ENCODE data around the gene MTCL1.

Gene MTCL1

DNA sequence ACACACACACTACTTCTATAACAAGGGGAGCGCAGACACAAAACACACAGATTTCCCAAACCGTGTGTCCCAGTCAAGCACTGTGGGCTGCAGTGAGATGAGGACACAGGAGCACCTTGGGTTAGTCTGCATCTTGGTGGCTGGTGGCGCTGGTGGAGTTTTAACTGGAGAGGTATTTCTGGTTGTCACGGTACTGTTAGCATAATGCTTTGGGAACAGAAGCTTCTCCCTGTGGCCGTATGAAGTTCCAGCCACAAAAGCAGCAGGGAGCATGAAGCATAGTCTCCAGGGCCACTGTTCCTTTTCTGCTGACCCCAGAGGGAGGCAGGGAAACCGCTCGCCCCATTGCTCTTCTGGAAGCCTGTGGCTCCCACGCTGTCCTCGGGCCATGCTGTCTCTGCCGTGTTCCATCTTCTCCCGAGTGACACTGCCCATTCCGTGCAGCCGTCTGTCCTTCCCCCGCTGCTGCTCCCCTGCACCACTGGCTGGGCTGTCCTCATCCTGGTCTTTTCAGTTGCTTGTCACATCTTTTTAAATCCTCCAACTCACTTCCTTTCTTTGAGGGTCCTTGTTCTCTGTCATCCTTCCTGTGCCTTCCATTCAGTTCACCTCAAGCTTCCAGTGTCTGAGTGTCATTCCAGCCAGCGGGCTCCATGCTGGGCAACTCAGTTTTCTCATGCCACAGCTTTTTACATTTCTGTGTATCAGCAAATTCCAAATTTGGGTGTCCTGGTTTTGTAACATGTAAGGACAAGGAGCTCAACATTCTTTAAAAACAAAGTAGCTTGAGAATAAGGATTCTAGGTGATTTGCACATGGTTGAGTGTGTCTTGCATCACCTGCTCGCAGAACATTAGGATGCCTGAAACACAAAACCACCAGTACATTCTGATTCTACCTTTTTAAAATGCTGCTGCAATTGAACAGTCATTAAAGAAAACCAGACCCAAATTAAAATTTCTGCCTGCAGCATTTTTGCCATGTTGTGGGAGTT lies 125.0 kb downstream of the MTCL1 start:
- TF ChIP-seq FOXP2 (optimal IDR thresholded peaks at IDR 0.05; ENCODE audit: borderline replicate concordance, extremely low read depth, extremely low read length, insufficient read depth) (no peak), TAF1 (IDR thresholded peaks at IDR 0.05; ENCODE audit: borderline replicate concordance, insufficient read depth, low read length) (no peak), SIN3A (IDR thresholded peaks at IDR 0.05; ENCODE audit: borderline replicate concordance, insufficient read depth, low read length) (no peak), POLR2AphosphoS5 (IDR thresholded peaks at IDR 0.05; ENCODE audit: low read depth, low read length) (no peak)
- TF ChIP-seq, protein P1, sequence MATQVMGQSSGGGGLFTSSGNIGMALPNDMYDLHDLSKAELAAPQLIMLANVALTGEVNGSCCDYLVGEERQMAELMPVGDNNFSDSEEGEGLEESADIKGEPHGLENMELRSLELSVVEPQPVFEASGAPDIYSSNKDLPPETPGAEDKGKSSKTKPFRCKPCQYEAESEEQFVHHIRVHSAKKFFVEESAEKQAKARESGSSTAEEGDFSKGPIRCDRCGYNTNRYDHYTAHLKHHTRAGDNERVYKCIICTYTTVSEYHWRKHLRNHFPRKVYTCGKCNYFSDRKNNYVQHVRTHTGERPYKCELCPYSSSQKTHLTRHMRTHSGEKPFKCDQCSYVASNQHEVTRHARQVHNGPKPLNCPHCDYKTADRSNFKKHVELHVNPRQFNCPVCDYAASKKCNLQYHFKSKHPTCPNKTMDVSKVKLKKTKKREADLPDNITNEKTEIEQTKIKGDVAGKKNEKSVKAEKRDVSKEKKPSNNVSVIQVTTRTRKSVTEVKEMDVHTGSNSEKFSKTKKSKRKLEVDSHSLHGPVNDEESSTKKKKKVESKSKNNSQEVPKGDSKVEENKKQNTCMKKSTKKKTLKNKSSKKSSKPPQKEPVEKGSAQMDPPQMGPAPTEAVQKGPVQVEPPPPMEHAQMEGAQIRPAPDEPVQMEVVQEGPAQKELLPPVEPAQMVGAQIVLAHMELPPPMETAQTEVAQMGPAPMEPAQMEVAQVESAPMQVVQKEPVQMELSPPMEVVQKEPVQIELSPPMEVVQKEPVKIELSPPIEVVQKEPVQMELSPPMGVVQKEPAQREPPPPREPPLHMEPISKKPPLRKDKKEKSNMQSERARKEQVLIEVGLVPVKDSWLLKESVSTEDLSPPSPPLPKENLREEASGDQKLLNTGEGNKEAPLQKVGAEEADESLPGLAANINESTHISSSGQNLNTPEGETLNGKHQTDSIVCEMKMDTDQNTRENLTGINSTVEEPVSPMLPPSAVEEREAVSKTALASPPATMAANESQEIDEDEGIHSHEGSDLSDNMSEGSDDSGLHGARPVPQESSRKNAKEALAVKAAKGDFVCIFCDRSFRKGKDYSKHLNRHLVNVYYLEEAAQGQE (IDR thresholded peaks at IDR 0.05; ENCODE audit: insufficient read depth in 1 of 2, low read depth in 2 of 2, low read length in 2 of 2): no peak

DNA sequence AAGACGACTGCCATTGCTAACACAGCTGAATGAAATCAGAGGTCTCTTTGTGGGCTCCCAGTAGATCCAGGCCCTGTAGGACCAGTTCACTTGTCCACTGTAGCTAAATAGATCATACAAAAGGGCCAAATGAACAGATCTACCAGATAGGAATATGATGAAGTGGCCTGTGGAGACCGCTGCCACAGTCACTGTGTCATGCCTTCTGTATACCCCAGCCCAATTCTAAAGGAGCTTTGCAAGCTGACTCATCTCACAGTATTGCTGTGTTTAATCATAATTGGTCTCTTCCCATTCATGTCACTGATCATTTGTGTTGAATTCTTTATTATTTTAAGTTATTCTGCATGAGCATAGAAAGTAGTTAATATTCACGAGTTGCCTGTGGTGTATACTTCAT lies 125.8 kb downstream of the MTCL1 start:
- TF ChIP-seq POLR2AphosphoS5 (IDR thresholded peaks at IDR 0.05; ENCODE audit: low read depth, low read length) (no peak), TAF1 (IDR thresholded peaks at IDR 0.05; ENCODE audit: borderline replicate concordance, insufficient read depth, low read length) (no peak), SIN3A (IDR thresholded peaks at IDR 0.05; ENCODE audit: borderline replicate concordance, insufficient read depth, low read length) (no peak), FOXP2 (optimal IDR thresholded peaks at IDR 0.05; ENCODE audit: borderline replicate concordance, extremely low read depth, extremely low read length, insufficient read depth) (no peak)
- TF ChIP-seq, protein P1 (IDR thresholded peaks at IDR 0.05; ENCODE audit: insufficient read depth in 1 of 2, low read depth in 2 of 2, low read length in 2 of 2): no peak

DNA sequence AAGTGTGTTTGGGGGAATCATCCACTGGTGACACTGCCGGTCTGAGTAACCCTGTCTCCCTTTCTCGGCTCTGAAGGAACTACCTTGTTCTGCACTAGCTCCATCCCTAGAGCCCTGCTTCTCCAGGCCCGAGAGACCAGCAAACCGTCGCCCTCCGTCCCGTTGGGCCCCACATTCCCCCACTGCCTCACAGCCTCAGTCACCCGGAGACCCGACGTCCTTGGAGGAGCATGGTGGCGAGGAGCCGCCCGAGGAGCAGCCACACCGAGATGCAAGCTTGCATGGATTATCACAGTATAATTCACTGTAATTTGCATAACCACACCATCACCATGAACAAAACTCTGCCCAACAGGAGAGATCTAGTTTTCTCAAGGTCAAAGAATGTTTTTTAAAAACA lies 126.2 kb downstream of the MTCL1 start:
- TF ChIP-seq TAF1 (IDR thresholded peaks at IDR 0.05; ENCODE audit: borderline replicate concordance, insufficient read depth, low read length) (no peak), SIN3A (IDR thresholded peaks at IDR 0.05; ENCODE audit: borderline replicate concordance, insufficient read depth, low read length) (no peak), FOXP2 (optimal IDR thresholded peaks at IDR 0.05; ENCODE audit: borderline replicate concordance, extremely low read depth, extremely low read length, insufficient read depth) (no peak), POLR2AphosphoS5 (IDR thresholded peaks at IDR 0.05; ENCODE audit: low read depth, low read length) (no peak)
- TF ChIP-seq, protein P1 (IDR thresholded peaks at IDR 0.05; ENCODE audit: insufficient read depth in 1 of 2, low read depth in 2 of 2, low read length in 2 of 2): no peak

DNA sequence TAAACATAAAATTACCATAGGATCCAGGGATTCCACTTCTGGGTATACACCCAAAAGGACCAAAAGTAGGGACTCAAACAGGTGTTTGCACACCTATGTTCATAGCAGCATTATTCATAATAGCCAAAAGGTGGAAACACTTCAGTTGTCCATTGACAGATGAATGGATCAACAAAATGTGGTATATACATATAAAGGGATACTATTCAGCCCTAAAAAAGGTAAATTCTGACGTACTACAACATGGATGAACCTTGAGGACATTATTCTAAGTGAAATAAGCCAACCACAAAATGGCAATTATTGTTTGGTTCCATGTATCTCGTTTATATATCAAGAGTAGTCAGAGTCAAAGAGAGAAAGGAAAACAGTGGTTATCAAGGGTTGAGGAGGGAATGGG lies 128.1 kb downstream of the MTCL1 start:
- no peak for TF ChIP-seq POLR2AphosphoS5 (IDR thresholded peaks at IDR 0.05; ENCODE audit: low read depth, low read length)
- no peak for TF ChIP-seq FOXP2 (optimal IDR thresholded peaks at IDR 0.05; ENCODE audit: borderline replicate concordance, extremely low read depth, extremely low read length, insufficient read depth)
- no peak for TF ChIP-seq SIN3A (IDR thresholded peaks at IDR 0.05; ENCODE audit: borderline replicate concordance, insufficient read depth, low read length)
- TF ChIP-seq TAF1 (IDR thresholded peaks at IDR 0.05; ENCODE audit: borderline replicate concordance, insufficient read depth, low read length): no peak
- TF ChIP-seq, protein P1 (IDR thresholded peaks at IDR 0.05; ENCODE audit: insufficient read depth in 1 of 2, low read depth in 2 of 2, low read length in 2 of 2): no peak

Data from PFSK-1 (cell line).